Brain pericyte (primary cell): ENCODE results near the gene AGBL2.

Experiments used
- DNase-seq: peaks from one replicate; pipeline ENCODE4 v3.0.0-alpha.2; 2012; ENCODE audit warnings: low read depth, low spot score

AGBL2 gene

DNA sequence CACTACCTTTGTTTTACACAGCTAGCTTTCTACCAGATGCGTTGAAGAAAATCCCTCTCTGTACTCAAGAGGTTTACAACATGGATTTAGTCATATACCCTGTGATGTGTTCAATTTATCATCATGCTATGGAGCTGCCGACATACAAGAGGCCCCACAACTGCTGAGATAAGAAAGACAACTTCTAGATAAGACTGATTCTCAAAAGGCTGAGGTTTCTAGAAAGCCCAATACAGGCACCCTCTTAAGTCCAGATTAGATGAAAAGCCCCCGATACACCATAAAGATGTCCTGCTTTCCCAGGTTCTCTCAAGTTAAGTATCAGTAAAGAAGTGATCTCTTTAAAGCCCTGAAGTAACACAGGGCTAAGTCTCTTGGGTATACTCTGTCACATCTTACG is 87.1 kb downstream of the AGBL2 start:
- no peak for DNase-seq

- DNase-seq, result no peak
These were observed 88.9 kb downstream of the AGBL2 start for GRCh38 chr11:47626234-47626633.

DNA sequence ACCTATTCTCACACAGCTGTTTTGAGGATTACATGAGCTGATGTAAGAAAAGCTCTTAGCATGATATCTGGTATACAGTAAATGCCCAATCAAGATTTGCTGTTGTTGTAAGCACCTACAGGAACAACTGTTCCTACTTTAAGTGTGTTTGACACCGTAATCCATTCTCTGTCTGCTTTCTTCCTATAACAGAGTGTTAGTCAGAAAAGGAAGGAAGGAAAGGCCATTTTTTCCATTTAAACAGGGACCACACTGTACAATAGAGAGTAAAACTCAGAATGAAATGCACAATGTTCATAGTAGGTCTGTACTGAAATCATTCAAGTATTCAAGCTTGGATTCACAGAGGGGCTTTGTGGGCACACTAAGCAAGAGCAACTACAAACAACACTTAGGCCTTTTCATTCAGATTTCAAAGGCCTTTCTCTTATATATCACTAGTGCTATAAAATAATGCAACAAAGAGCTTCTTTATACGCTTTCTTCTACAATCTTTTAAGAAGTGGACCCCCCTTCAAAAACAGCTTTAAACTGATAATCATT is 94.3 kb downstream of the AGBL2 start:
- no peak for DNase-seq

DNA sequence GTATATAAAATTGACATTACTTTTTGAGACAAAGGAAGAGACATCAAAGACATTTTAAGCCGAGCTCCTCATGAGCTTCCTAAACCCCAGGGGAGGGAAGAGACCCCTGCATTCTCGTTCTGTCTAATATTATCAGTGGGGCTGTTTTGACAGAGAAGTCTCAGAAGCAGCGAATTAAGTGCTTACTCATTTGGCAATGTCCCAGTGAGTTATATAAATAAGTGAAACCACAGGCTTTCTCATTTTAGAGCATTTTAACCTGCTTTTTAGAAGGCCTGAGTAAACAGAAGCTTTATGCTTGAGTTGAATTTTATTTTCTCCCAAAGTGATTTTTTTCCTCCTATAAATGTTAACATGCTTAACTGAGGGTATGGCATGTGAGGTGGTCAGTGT is 97.8 kb downstream of the AGBL2 start:
- DNase-seq, result peak; percentile 11

- DNase-seq, result peak; percentile 41
These were observed 98.3 kb downstream of the AGBL2 start for GRCh38 chr11:47616726-47617416.

- no peak for DNase-seq
These were observed 99.9 kb downstream of the AGBL2 start for GRCh38 chr11:47615249-47615648.

GRCh38 chr11:47611348-47611794 is 103.8 kb downstream of the AGBL2 start:
- no peak for DNase-seq

DNA sequence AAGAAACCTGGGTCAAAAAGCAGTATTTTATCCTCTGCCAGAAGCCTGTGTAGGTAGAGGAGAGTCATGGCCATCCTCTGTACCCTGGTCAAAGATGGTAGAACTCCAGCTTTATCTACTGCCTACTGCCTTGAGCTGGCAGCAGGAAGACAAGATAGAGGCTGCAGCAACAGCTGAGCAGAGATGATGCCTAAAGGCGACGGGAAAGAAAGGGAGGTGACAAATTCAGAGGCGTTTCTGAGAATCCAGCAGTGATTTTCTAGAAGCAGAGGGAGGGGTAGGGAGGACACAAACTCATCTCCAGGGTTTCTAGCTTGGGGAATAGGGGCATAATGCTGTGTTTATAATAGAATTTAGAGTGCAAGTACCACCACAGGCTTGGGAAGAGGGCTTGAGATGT is 105.5 kb downstream of the AGBL2 start:
- DNase-seq, result no peak
